IPS-NIHi7 (cell line): ENCODE results near the gene TRNT1.
A peak's percentile ranks its signal among the peaks of the same experiment; 100 is the strongest.

ENCODE experiments used
- DNase-seq: peaks from one replicate; pipeline ENCODE4 v3.0.0; 2012; ENCODE audit warnings: mixed read lengths; ENCODE audit errors: extremely low spot score

The TRNT1 gene

GRCh38 chr3:3178498-3179328, 52.0 kb downstream of the TRNT1 start:
- DNase-seq: no peak

GRCh38 chr3:3179407-3180094, 52.8 kb downstream of the TRNT1 start, which contains the start of gene CRBN:
Gene CRBN (minus strand): TSS chr3:3179691. CDS start chr3:3179687, 4 bp downstream.
- DNase-seq: peak; percentile 97

GRCh38 chr3:3180456-3180855, 53.7 kb downstream of the TRNT1 start:
- DNase-seq: no peak

GRCh38 chr3:3184876-3185275, 58.1 kb downstream of the TRNT1 start:
- DNase-seq: no peak

GRCh38 chr3:3189102-3189727, 62.5 kb downstream of the TRNT1 start:
- no peak for DNase-seq

GRCh38 chr3:3189961-3190360, 63.2 kb downstream of the TRNT1 start:
- no peak for DNase-seq

- peak; percentile 16 for DNase-seq
These were observed 65.0 kb downstream of the TRNT1 start for GRCh38 chr3:3191675-3192285.

- no peak for DNase-seq
These were observed 65.5 kb downstream of the TRNT1 start for GRCh38 chr3:3192286-3192675.

GRCh38 chr3:3194861-3195260, 68.1 kb downstream of the TRNT1 start:
- no peak for DNase-seq

- DNase-seq: peak; percentile 40
These were observed 69.6 kb downstream of the TRNT1 start for GRCh38 chr3:3196148-3196861.
